Peyer's patch (tissue), 4 donors: ENCODE results near the gene PRM3.

Experiments
- CTCF ChIP-seq, 6 experiments: fragments of 450-650 bp in 4 of 6; fragments of 200-600 bp in 2 of 6; sonication (generic) in 1 of 6; IDR thresholded peaks; one replicate each; pipeline ENCODE4 v1.5.1; 2017 to 2019; ENCODE audit warnings: antibody characterized with exemption in 6 of 6, mild to moderate bottlenecking in 3 of 6, moderate library complexity in 1 of 6
- POLR2A ChIP-seq, 2 donors: fragments of 450-650 bp; IDR thresholded peaks; one replicate each; pipeline ENCODE4 v1.5.1; 2017; ENCODE audit warnings: antibody characterized with exemption in 2 of 2, mild to moderate bottlenecking in 2 of 2, moderate library complexity in 2 of 2

GRCh38 chr16:11256661-11257130 is 16.7 kb downstream of the PRM3 start:
- TF ChIP-seq CTCF (IDR thresholded peaks at IDR 0.05) = no peak
- TF ChIP-seq POLR2A (IDR thresholded peaks at IDR 0.05) = no peak
